HG03469 (cell line): Measurements from ENCODE around the gene TMEM163.

Experiments used
- ATAC-seq: cut with Tn5 transposase; IDR thresholded peaks from one replicate; pipeline ENCODE4 v1.9.1; 2021; ENCODE audit warnings: mild to moderate bottlenecking, moderate library complexity, moderate number of reproducible peaks; ENCODE audit not compliant: unreplicated experiment

The TMEM163 gene

GRCh38 chr2:134417968-134418582 is 300.7 kb downstream of the TMEM163 start:
- no peak for ATAC-seq

GRCh38 chr2:134416637-134417036 is 302.2 kb downstream of the TMEM163 start:
- ATAC-seq, result no peak

- no peak for ATAC-seq
Measured at GRCh38 chr2:134416018-134416417, 302.8 kb downstream of the TMEM163 start.

- ATAC-seq, result no peak
Measured at GRCh38 chr2:134413912-134414311, 304.9 kb downstream of the TMEM163 start.

GRCh38 chr2:134413430-134413829 is 305.4 kb downstream of the TMEM163 start:
- no peak for ATAC-seq

GRCh38 chr2:134412639-134412999 is 306.2 kb downstream of the TMEM163 start:
- no peak for ATAC-seq

- peak; percentile 93 for ATAC-seq
Measured at GRCh38 chr2:134411828-134412638, 306.8 kb downstream of the TMEM163 start.

- ATAC-seq, result no peak
Measured at GRCh38 chr2:134411279-134411827, 307.4 kb downstream of the TMEM163 start.

- ATAC-seq, result no peak
Measured at GRCh38 chr2:134410831-134411231, 308.0 kb downstream of the TMEM163 start.

GRCh38 chr2:134410006-134410405 is 308.8 kb downstream of the TMEM163 start:
- no peak for ATAC-seq

GRCh38 chr2:134408791-134409190 is 310.0 kb downstream of the TMEM163 start:
- ATAC-seq, result no peak

GRCh38 chr2:134408386-134408785 is 310.4 kb downstream of the TMEM163 start:
- no peak for ATAC-seq

- no peak for ATAC-seq
Measured at GRCh38 chr2:134407154-134407890, 311.5 kb downstream of the TMEM163 start.

- no peak for ATAC-seq
Measured at GRCh38 chr2:134406736-134407135, 312.1 kb downstream of the TMEM163 start.

GRCh38 chr2:134406311-134406710 is 312.5 kb downstream of the TMEM163 start:
- ATAC-seq, result no peak
